GM19099 (cell line): Measurements from ENCODE around the gene EFHC1.

ENCODE experiments used
- POLR2A ChIP-seq: IDR thresholded peaks from 3 replicates; pipeline ENCODE4 v1.6.1; 2011; ENCODE audit warnings: low read depth; ENCODE audit not compliant: insufficient read length; ENCODE audit errors: extremely low read depth

The EFHC1 gene

DNA sequence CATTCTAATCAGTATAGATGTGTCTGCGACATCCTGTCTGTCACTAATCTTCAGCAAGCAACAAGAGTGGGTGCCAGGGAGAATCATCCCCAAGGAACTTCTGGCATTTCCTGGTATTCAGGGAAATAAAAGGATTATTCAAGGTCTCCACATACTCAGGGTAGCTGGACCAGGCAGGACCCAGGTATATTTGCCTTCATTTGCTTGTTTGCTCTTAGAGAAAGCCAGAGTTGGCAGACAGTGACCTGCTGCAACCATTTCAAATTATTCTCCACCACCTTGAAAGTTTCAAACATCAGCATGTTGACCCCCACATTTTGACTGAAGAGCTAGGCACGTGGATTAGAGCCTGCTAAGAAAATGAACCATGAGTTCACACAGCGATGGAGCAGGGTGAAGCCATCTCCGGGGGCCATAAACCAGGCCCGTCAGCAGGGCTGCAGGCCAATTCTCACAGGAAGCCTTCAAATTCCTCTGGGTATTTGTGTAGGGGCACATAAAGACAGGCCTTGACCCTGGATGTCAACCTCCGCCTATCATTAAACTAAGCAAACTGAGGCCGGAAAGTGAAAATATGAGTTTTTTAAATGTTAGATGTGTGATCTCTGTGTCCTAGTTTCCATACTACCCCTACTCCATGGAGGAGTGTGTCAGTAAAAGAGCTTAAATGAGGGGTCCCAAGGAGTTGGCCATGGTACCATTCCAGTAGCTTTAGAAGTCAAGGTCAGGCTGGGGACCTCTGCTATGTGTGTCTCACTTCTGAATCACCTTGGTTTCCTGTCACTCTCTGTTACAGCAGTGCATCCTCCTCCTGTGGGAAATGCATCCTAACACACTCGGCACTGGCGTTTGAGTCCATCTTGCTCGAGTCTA is 123.8 kb downstream of the EFHC1 start:
- TF ChIP-seq POLR2A: no peak

- TF ChIP-seq POLR2A: no peak
Measured at GRCh38 chr6:52544602-52545405, 124.7 kb downstream of the EFHC1 start.

- no peak for TF ChIP-seq POLR2A
Measured at GRCh38 chr6:52545406-52546119, 125.4 kb downstream of the EFHC1 start.

- TF ChIP-seq POLR2A: no peak
Measured at GRCh38 chr6:52546192-52546591, 126.0 kb downstream of the EFHC1 start.

DNA sequence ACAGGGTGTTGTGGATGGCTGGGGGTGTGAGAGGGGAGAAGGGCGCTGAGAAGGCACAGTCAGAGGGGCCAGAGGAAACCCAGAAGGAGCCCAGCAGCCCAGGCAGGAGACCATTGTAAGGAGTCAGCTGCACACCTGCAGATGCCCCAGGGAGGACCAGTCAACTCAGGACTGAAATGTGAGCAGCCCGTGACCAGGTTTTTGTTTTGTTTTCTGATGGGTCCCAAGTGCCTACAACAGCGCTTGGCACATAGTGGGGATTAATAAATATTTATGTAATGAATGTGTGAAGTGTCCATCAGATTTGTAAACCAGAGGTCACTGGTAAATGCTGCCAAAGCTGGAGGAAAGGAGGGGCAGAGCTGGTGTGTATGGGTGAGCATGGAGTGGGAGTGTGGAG is 126.5 kb downstream of the EFHC1 start:
- TF ChIP-seq POLR2A: no peak

GRCh38 chr6:52547647-52548352 is 127.7 kb downstream of the EFHC1 start:
- TF ChIP-seq POLR2A: no peak

DNA sequence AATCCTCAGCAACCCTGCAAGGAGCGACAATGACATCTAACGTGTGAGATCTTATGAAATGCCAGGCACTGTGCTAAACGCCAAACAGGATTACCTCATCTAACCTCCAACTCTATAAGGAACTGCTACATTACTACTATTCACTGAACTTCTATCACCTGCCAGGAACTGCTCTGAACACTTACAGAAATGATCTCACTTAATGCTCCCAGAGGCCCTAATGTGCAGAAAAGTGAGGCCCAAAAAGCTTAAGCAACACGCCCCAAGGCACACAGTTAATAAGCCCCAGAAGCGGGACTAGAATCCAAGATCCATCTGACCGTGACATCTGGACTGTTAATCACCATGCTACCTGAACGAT is 128.2 kb downstream of the EFHC1 start:
- no peak for TF ChIP-seq POLR2A

GRCh38 chr6:52548999-52549398 is 128.9 kb downstream of the EFHC1 start:
- TF ChIP-seq POLR2A: no peak

- no peak for TF ChIP-seq POLR2A
Measured at GRCh38 chr6:52549428-52549827, 129.3 kb downstream of the EFHC1 start.

DNA sequence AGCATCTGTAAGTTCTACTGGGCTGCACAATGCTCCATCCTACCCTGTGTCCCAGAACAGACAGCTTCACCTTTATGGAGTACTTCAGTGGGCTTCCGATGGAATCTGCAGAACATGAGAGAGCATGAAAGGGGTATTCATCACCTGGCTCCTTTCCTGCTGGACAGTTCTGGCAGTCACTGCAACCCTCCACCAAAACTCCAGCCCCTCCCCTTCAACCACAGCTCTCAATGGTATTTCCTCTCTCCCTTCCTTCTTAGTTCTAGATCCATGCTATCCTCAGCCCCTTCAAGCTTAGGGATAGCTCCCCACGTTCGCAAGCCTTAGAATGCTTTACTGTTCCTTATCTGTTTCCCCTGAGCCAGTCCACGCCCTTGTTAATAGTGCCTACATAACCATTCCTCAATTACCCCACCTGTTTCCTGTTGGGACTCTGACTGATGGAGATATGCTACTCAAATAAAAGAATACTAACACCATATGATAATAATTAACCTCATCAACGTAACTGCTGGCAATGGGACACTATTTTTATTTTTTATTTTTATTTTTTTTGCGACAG is 130.0 kb downstream of the EFHC1 start:
- TF ChIP-seq POLR2A: no peak

DNA sequence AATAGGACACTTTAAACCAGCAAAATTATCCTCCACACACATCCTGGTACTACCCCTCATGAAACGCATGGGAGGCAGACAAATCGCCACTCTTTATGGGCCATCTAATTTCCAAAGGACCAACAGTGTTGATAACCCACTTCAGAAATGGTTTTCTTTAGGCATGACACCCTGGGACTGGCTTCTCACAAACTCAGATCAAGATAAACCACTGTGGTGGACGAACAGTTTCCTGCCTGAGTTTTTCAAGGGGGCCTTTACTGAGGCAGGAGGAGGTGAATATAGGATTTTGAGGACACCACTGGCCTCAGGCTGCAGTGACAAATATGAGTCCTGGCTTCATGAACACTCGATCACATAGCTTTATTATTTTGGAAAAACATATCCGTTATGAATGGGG is 130.7 kb downstream of the EFHC1 start:
- no peak for TF ChIP-seq POLR2A

DNA sequence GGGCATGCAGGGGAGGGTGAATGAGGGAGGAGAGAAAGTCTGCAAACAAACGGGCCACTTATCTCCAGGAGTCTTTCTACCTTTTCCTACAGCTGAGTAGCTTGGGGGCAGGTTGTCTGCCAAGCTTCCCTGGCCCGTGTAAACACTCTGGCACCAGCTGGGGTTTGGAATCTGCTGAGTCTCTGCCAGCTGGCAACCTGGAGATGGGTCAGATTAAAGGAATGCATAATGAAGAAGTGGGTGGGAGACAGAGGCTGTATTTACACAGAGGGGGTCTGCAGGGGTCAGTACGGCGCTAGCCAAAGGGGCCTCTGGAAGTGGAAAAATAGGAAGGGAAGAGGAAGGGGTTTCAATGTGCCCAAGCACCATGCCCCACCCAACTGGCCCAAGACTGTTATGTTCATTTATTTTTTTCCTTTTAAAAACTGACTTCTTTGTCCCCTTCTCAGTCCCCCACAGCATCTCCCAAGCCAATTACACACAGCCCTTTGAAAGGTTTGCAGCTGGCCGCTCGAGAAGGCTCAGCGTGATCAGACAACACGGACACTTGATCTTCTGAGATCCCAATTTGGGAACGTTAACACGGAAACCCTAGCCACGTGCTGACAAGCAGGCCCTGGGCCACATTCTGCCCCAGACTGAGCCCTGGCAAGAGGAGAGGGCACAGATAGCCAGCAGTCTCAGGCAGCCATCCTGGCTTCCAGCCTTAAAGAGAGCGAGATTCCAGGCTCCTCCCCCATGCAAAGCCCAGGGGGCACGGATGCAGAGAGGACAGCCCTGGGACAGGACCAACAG is 131.5 kb downstream of the EFHC1 start:
- no peak for TF ChIP-seq POLR2A

DNA sequence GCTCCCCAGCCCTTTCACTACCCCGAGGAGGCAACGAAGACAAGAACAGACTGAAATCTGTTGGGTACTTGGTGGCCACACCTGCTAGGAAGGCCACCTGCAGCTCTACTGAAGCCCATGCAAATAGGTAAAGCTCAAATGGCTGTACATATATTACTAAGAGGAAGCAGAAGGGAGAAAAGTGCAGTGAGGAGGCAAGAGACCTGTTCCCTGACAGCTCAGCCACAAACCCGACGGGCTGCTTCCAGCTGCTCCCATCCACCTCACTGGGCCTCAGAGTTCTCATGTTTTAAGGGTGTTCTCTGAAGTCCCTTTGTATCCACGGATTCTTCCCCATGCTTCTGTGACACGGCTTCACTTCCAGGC is 132.1 kb downstream of the EFHC1 start:
- TF ChIP-seq POLR2A: no peak

DNA sequence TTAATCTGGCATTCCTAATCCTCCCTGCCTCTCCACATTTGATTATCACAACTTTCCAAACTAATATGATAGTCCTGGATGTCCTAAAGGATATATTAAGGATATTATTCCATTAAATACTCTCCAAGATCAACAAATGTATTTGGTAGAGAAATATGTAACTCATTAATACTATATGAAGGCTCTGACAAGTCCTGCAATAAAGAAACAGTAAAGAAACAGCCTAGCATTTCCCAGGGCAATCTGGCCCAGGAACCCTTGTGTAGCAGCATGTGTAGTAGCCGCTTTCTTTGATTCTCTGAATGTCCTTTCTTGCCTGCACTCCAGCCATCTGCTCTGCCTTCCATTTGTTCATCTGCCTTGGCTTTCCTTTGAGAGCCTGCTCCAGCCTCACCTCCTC is 133.0 kb downstream of the EFHC1 start:
- no peak for TF ChIP-seq POLR2A
